Muscle of arm (tissue), 12 donors: Measurements from ENCODE around the gene IGFL1. TPM values are rescaled to one million over a fixed set of nuclear protein-coding genes. Genes with fewer than 3 reads are reported as not detected.
"Not testable (repeated sequence)": the region's sequence is repeated elsewhere in the genome, so short reads cannot be mapped to it uniquely, and the experiment has no call there.

ENCODE experiments used
- DNase-seq: peaks from one replicate; pipeline ENCODE4 v3.0.0-alpha.2; 2013
- polyA plus RNA-seq, 12 donors: library from polyadenylated mRNA; unstranded; fragments of 120-200 nt; gene quantifications; one replicate each; pipeline ENCODE4 v1.2.1, GENCODE V29; 2013; ENCODE audit not compliant: insufficient read length in 12 of 12

IGFL1 gene
- polyA plus RNA-seq, 12 donors: 1.7 to 10.6 (median 4.7) TPM; not detected in 9

GRCh38 chr19:46265217-46265828 is 35.8 kb downstream of the IGFL1 start:
- peak; percentile 67 for DNase-seq

DNA sequence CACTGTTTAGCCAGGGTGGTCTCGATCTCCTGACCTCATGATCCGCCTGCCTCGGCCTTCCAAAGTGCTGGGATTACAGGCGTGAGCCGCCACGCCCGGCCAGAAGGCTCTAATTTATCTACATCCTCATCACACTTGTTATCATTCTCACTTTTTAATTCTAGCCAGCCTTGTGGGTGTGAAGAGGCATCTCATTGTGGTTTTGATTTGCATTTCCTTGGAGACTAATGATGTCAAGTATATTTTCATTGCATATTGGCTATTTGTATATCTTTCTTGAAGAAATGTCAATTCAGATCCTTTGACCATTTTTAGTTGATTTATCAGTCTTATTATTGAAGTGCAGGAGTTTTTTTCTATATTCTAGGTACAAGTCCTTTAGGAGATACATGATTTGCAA is 39.6 kb downstream of the IGFL1 start:
- no peak for DNase-seq

GRCh38 chr19:46270521-46271256 is 41.1 kb downstream of the IGFL1 start:
- DNase-seq: no peak

- DNase-seq: no peak
Observed at GRCh38 chr19:46271481-46272197, 42.1 kb downstream of the IGFL1 start.

- not testable (repeated sequence) for DNase-seq
Observed at GRCh38 chr19:46273931-46274330, 44.4 kb downstream of the IGFL1 start.

GRCh38 chr19:46279177-46279576 is 49.6 kb downstream of the IGFL1 start:
- DNase-seq: no peak

Other genes starting within 250 kb of the IGFL1 start
- gene CCDC61, start 234.3 kb upstream of the IGFL1 start, polyA plus RNA-seq: 10 to 100 TPM in 1 of 12 donors, 1 to 10 TPM in 10, not detected in 1; 4.5 to 12.3 (median 5.6) TPM
- 1 to 10 TPM in 1 of 12 donors, under 1 TPM in 6, not detected in 5; 0.28 to 4.1 (median 0.62) TPM for gene PGLYRP1, start 206.7 kb upstream of the IGFL1 start, polyA plus RNA-seq
- 1 to 10 TPM in 10 of 12 donors, not detected in 2; 1.4 to 8.9 (median 5.1) TPM for gene IGFL4, start 188.7 kb upstream of the IGFL1 start, polyA plus RNA-seq
- gene IGFL3, start 105.1 kb upstream of the IGFL1 start, polyA plus RNA-seq: not detected
- gene IGFL2, start 81.5 kb upstream of the IGFL1 start, polyA plus RNA-seq: 10 to 100 TPM in 2 of 12 donors, 1 to 10 TPM in 1, under 1 TPM in 2, not detected in 7; 0.46 to 27.1 (median 9.4) TPM
- 100 to 1,000 TPM; 132 to 479 (median 292) TPM for gene HIF3A, start 67.3 kb downstream of the IGFL1 start, polyA plus RNA-seq
- 10 to 100 TPM in 11 of 12 donors, not detected in 1; 50.8 to 91.5 (median 60.9) TPM for gene PPP5C, start 117.3 kb downstream of the IGFL1 start, polyA plus RNA-seq
- 10 to 100 TPM in 11 of 12 donors, not detected in 1; 45.6 to 86.6 (median 60.0) TPM for gene CCDC8, start 183.8 kb downstream of the IGFL1 start, polyA plus RNA-seq
- under 1 TPM in 10 of 12 donors, not detected in 2; 0.24 to 0.47 (median 0.41) TPM for gene PNMA8C, start 199.2 kb downstream of the IGFL1 start, polyA plus RNA-seq
- 10 to 100 TPM in 11 of 12 donors, not detected in 1; 18.6 to 55.2 (median 40.1) TPM for gene PNMA8A, start 241.8 kb downstream of the IGFL1 start, polyA plus RNA-seq